Jurkat, Clone E6-1 (cell line): ENCODE results near the gene CIBAR2.

Source experiments
- DNase-seq: peaks from one replicate; pipeline ENCODE4 v3.0.0-alpha.2; 2011; ENCODE audit warnings: low read depth, low spot score
- H3K4me3 ChIP-seq: 2 replicates; pipeline ENCODE4 v1.5.1; 2011; ENCODE audit warnings: mild to moderate bottlenecking, low read length, control low read depth, moderate library complexity

Gene CIBAR2

DNA sequence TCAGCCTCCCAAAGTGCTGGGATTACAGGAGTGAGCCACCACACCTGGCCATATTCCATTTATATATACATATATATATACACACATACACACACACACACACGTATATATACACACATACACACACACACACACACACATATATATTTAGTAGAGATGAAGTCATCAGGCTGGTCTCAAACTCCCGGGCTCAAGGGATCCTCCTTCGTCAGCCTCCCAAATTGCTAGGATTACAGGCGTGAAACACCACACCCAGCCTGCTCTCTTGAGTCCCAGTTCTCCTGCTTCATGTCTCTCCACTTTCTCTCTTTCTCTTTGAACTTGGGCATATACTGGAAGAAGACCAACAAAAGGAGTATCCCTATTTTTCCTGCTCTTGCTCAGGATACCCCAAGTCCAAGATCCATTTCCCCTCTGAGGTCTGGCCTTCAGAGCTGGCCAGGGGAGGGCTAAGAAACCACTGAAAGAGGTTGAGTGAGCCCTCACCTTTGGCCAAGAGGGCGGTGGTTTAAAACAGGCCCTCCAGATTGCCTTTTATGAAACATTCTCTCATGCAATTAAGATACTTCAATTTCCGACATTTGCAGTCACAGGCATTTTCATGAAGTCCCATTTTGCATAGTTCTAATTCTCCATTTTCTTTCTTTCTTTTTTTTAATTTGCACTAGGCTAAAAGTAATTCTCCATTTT, 37.9 kb downstream of the CIBAR2 start:
- DNase-seq: no peak
- H3K4me3 ChIP-seq: no peak overlapping the region

DNA sequence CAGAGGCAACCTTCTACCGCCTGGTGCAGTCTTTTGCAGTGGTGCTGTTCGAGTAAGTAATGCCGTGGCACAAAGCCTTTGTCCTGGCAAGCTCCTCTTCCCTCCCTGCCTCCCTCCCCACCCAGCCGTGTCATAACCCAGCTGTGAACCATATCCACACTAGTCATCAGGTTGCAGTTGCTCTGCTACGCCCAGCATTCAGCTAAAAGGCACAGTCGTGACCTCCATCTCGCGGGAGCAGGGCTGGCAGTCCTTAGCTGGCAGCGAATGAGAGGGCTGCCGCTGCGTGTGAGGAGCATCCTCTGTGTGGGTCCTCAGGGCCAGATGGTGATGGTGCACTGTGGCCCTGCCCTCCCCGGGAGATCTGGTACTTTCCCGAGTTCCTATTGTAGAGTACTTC, 39.3 kb downstream of the CIBAR2 start:
- DNase-seq: no peak
- H3K4me3 ChIP-seq: no peak overlapping the region

DNA sequence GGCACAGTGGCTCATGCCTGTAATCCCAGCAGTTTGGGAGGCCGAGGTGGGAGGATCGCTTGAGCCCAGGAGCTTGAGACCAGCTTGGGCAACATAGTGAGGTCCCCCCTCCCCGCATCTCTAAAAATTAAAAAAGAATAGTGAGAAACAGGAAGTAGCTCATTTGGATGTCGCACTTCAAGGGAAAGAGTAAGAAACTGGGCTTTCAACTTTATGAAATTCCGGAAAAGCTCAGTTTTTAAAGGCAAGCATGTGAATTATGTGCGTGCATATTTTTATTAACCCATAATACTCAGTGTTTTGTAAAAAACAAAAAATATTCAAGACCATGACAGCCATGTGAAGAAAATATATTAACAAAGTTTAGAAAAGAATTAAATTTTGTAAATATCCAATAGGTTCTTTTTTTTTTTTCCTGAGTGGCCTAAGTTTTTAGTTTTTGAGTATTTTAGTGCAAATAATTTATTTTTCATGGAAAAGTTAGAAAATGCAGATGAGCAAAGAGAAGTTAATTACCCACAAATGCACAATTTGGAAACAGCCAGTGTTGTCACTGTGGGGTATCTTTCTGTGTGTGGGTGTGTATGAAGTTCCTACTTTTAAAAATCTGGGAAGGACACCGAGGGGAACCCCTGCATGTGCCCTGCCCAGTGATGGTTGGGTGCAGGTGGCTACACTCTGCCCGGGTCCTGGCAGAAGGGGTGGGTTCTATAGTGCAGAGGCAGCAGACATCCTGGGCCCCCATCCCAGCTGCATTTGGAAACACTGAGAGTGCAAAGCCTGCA, 40.0 kb downstream of the CIBAR2 start:
- no peak for DNase-seq
- H3K4me3 ChIP-seq: no peak overlapping the region

DNA sequence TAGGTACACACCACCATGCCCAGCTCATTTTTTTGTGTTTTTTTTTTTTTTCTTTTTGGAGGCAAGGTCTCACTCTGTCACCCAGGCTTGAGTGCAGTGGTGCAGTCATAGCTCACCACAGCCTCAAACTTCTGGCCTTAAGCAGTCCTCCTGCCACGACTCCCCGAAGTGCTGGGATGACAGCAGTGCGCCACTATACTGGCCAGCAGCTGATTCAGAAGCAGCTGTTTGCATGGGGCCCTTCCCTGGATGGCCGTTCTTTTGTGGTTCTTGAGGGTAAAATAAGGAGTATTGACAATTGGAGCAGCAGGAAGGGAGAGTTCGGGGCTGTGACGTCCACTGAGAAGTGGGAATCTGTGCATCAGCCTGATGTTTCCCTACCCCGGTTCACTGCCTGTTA, 43.1 kb downstream of the CIBAR2 start:
- DNase-seq: no peak

DNA sequence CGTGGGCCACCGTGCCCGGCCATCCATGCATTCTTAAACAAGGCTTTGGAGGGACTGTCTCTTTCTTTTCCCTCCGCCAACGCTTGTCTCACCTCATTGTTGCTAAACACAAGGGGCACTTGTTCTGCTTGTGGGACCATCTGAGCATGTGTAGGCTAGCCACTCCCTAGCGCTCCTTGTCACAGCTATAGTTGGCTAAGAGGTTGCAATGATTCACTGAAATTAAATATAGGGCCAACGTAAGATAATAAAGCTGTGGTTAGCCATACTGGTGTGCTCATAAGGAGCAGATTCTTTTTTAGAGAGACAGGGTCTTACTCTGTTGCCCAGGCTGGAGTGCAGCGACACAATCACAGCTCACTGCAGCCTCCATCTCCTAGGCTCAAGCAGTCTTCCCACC, 43.5 kb downstream of the CIBAR2 start:
- H3K4me3 ChIP-seq: no peak overlapping the region
- no peak for DNase-seq

More for the DNA sequence above, 43.1 kb downstream of the CIBAR2 start:
- H3K4me3 ChIP-seq: no peak overlapping the region

DNA sequence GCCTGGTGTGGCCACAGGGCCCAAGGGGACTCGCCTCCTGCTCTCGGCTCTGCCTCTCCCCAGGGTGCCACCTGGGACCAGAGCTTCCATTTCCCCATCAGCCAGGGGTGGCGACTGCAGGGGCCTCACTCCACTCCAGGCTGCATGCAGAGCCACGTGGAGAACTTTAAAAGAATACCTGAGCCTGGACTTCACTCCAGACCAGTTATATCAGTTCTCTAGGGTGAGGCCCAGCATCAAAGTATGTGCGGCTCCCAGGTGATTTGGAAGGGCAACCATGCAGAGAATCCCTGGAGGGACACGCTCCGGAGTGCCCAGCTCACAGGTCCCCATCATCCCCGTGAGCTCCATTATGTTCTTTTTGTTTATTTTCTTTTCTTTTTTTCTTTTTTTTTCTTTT, 44.8 kb downstream of the CIBAR2 start:
- no peak for DNase-seq
- no peak overlapping the region for H3K4me3 ChIP-seq

DNA sequence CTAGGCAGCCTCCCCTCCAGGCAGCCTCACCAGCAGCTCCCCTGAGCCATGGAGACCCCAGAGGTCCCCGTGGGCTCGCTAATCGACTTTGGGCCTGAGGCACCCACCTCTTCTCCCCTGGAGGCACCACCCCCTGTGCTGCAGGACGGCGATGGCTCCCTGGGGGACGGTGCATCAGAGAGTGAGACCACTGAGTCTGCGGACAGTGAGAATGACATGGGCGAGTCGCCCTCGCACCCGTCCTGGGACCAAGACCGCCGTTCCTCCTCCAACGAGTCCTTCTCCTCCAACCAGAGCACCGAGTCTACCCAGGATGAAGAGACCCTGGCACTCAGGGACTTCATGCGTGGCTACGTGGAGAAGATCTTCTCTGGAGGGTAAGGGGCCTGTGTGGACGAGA, 45.2 kb downstream of the CIBAR2 start:
- no peak for DNase-seq
- no peak overlapping the region for H3K4me3 ChIP-seq

DNA sequence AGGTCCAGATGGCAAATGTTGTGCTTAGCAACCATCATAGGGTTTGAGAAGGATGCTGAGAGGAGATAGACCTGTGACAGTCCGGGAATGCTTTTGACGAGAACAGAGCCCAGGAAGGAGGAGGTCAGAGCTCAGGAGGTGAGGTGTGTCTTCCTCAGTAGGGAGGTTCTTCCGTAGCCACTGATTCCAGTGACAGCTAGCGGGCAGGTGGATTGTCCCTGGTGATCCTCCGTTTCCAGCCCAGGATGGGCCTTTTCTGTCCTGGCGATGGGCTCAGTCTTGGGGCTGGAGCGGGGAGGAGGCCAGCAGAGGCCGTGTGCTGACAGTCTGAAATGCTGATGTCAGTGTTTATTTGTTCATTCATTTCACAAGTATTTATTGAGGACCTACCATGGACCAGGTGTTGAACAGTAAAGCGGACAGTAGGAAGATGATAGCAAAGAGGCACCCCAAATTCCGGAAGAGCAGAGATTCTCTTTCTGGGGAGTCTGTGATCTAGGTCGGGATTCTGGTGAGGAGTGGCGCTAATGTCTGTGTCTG, 45.9 kb downstream of the CIBAR2 start:
- H3K4me3 ChIP-seq: no peak overlapping the region
- DNase-seq: no peak

DNA sequence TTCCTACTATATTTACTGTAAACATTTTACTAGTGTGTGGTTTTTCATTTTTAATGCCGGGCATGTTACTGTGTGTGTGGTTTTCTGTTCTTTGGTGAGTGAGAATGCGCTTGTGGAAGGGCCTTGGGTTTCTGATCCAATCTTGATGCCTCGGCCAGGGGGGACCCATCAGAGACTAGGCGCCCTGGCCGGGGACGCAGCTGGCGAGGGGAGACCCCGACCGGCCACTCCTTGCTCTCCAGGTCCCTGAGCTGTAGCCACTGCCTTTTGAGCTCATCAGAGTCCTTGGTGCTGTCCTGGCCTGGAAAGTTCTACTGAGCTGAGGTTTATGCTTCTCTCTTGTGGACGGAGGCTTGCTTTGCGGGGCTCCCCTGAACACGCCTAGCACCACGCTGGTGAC, 47.2 kb downstream of the CIBAR2 start:
- no peak for DNase-seq
- no peak overlapping the region for H3K4me3 ChIP-seq

DNA sequence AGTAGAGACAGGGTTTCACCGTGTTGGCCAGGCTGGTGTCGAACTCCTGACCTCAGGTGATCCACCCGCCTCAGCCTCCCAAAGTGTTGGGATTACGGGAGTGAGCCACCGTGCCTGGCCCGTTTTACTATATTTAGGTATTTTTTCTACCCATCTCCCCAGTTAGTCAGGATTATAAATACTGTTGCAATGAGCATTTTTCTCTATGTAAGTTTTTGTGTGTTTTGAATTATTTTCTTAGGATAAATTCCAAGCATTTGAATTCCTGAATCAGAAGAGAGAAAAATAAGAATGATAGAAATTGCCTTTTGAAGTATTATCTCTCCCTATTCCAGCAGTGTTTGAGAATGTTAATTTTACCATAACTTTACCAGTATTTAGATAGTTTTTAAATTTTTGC, 48.1 kb downstream of the CIBAR2 start:
- no peak overlapping the region for H3K4me3 ChIP-seq
- no peak for DNase-seq

DNA sequence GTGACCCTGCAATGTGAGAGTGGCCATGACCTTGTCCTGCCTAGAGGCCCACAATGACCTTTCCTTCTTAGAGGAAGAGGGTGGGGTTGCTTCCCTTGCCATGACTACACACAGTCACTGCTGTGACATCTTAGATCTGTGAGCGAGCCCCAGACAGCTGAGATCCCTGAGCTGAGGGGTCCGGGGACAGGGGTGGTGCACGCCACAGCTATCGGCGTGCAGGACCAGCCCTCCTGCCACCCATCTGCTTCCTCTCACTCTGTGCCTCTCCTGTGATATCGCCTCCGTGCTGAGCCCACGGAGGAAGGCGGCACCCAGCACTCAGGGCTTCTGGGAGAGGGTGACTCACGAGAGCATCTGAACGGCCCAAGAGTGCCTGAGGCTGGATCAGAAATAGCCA, 49.4 kb downstream of the CIBAR2 start:
- no peak for DNase-seq
- H3K4me3 ChIP-seq: no peak overlapping the region

DNA sequence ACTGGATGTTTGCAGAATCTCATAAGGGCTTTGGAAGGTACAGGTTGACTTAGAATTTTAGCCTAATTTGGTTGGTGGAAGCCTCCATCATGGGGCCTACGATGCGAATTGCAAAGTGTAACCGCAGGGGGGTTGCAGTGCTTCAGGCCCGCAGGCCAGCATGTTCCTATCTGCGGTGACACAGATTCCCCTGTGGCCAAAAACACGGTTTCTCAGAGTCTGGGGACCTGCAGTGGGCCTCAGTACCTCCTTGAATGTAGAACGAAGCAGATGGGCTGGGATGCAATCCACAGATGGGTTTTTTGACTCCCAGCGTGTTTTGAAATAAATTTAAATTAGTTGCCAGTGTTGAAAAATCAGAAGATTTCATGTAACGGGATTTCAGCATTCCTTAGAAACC, 49.9 kb downstream of the CIBAR2 start:
- DNase-seq: no peak
- H3K4me3 ChIP-seq: no peak overlapping the region

DNA sequence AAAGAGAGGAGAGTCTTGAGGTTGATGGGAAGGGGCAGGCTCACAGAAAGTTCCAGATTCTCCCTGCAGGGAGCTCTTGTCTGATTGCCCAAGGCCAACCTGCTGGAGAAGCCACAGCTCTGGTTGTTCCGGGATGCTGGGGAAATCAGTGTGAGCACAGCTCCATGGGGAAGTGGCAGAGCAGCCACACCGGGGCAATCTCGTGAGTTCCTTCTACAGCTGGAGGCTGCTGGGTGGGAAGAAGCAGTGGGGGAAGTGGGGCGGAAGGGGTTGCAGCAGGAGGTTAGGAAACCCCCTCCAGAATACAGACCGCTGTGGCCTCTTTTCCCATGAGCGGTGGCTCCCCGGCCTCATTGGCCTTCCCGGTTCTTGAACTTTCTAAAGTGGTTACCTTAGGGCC, 50.7 kb downstream of the CIBAR2 start:
- DNase-seq: no peak

DNA sequence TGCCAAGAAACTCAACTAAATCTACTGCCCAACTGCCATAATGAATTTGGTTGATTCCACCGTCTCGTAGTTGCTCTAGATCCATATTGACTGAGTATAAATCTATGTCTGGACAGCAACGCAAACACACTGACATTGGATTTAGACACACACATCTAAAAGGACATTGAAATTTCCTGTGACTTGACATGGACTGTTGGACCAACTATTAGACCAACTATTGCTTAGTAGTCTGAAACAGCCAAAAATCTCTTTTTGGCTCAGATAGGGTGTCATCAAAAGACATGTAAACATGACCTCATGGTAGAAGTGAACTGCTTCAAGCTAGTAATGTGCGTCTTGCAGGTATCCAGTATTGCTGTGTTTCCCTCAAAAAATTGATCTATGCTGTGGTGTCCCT, 53.4 kb downstream of the CIBAR2 start:
- H3K4me3 ChIP-seq: no peak overlapping the region
- no peak for DNase-seq

More for the DNA sequence above, 50.7 kb downstream of the CIBAR2 start:
- no peak overlapping the region for H3K4me3 ChIP-seq

DNA sequence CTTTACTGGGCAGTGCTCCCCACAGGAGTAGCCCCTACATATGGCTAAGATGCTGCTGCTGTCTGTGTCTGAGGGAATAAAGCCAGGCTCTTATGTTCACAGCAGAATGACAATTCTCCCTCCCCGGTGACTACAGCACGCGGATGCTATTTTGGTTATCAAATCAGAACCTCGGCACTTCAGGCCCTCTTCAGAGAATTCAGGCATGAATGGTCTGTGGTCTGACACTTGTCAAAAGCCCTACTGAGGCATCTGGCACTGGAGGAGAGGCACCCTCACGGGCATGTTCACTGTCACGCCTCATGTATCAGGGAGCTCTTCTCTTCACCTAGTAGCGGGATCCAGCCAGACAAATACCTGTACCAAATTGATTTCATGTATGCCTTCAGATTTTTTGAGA, 54.3 kb downstream of the CIBAR2 start:
- no peak overlapping the region for H3K4me3 ChIP-seq

DNA sequence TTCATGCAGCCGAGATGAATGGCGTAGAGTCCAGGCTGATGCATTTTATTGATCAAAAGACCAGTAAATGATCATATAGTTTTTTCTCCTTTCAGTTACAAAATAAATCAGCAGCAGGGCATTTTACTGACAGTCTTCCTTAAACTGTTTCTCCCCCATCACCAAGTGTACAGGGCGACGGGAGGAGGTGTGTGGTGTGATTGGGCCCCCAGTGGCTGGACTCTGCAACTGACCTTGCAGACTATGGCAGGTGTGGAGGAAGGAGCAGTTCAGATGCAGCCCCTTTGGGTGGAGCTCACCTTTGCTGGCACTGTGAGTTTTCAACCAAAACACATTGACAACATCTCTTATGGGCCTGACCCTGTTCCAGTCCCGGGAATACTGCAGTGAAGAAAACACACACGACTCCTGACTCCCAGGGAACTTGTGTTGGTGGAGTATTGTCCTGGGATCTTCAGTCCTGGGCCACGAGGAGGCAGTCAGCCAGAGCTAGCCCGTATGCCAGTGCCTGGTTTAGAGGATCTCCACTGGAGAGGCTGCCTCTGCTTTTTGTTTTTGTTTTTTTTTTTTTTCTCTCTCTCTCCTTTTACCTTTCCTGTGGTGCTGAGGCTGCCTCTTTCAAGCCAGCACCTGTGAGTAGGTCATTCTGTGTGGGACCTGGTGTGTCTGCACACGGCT, 54.9 kb downstream of the CIBAR2 start:
- no peak overlapping the region for H3K4me3 ChIP-seq
- DNase-seq: no peak

More for the DNA sequence above, 54.3 kb downstream of the CIBAR2 start:
- no peak for DNase-seq

DNA sequence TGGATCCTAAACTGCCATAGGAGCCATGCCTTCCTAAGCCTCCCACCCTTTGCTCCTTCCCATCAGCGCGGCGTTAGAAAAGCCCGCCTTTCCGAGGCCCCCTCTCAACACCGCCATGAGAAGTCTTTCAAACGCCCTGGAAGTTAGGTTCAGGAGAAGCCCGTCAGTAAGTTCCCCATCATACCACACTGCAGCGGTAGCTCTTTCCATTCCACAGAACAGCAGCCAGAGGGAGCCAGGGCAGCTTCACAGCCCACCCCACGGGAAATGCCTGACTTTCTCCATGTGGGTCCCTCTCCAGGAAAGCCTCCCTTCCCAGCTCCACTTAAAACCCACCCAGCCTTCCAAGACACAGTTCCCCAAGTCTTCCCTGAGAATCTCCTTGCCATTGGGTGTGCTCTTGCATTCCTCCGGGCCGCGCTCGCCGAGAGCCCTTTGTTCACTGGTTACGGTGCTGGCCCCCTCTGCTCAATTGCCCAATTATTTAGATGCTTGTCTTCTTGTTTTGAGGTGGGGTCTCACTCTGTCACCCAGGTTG, 56.0 kb downstream of the CIBAR2 start:
- no peak for DNase-seq
- no peak overlapping the region for H3K4me3 ChIP-seq

DNA sequence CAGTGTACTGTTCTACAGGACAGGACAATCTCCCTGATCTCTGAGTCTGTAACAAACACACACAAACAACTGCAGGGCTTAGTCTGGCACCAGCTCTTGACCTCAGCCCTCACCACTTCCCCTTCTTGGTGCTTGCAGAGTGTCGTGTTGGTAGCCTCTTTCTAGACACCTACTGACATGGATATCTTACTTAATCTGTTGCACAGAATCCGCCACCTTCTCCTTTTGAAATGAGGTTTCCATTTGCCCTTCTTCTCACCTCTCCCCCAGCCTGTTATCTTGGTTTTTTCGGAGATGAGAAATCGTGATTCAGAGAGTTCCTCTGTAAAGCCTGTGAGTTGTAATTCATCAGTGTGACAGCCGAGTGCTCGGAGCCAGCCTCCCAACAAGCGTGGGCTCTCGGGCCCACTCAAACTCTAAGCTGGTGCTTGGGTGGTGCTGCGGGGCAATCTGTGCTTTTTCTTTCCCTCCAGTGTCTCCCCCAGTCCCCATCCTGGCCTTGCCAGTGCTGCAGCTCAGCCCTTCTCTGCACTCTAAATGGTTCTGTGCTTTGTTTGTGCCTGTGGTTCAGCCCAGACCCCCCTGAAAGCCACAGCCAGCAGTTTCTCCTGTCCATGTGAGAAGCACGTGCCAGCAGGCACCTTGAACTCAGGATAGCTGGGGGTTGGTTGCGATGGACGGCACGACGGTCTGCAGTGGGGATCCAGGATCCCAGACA, 56.6 kb downstream of the CIBAR2 start:
- peak; percentile 79 for DNase-seq

DNA sequence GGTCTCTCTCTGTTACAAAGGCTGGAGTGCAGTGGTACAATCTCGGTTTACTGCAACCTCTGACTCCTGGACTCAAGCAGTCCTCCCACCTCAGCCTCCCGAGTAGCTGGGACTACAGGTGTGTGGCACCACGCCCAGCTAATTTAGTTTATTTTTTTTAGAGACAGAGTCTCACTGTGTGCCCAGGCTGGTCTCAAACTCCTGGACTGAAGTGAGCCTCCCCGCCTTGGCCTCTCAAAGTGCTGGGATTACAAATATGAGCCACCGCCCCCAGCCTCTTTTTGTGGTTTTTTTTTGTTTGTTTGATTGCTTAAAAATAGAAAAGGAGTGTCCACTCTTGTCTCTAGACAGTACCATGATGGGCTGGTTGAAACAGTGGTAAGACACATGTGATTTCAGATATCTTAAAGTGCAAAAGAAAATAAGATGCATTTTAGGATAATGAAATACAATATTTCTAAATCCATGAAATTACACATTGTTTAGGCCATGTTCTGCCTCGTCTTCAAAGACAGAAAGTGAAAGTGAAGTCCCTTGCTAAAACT, 57.3 kb downstream of the CIBAR2 start:
- peak overlapping the region; percentile 37 for H3K4me3 ChIP-seq
- DNase-seq: no peak

More for the DNA sequence above, 56.6 kb downstream of the CIBAR2 start:
- peak overlapping the region; percentile 37 for H3K4me3 ChIP-seq
